Erythroblast (primary cell): Measurements from ENCODE around the gene COL25A1.

Experiments
- GATA1 ChIP-seq: IDR thresholded peaks from 2 replicates; pipeline ENCODE4 v1.6.1; 2011; ENCODE audit warnings: low read depth, mild to moderate bottlenecking, control low read depth, low read length, moderate library complexity
- POLR2A ChIP-seq: IDR thresholded peaks from 2 replicates; pipeline ENCODE4 v1.6.1; 2011; ENCODE audit warnings: mild to moderate bottlenecking, low read length

- no peak for TF ChIP-seq POLR2A
- TF ChIP-seq GATA1, result no peak
These were observed 298.0 kb downstream of the COL25A1 start for GRCh38 chr4:109004418-109004817.
